T follicular helper cell (primary cell): ENCODE measurements around the gene SMIM35.

Experiments used
- DNase-seq: peaks from one replicate; pipeline ENCODE4 v3.0.0-alpha.2; 2020; ENCODE audit warnings: low read depth
- total RNA-seq, 2 experiments: gene quantifications; one replicate each; lab custom pipeline; 2026; lab: John Stamatoyannopoulos, UW

SMIM35 gene
- 0 to 0.06 reads per million in 2 experiments for total RNA-seq

- DNase-seq: no peak
Measured at GRCh38 chr11:118086913-118087768, at the start of gene SMIM35. TSS of gene SMIM35 (minus strand) at chr11:118086963. CDS start at chr11:118086757, 206 bp downstream.

GRCh38 chr11:118136341-118136740 is 49.6 kb upstream of the SMIM35 start:
- no peak for DNase-seq

- DNase-seq: no peak
Measured at GRCh38 chr11:118135796-118136165, 49.0 kb upstream of the SMIM35 start.

- DNase-seq: no peak
Measured at GRCh38 chr11:118135051-118135795, 48.5 kb upstream of the SMIM35 start.

- DNase-seq: no peak
Measured at GRCh38 chr11:118133816-118134215, 47.1 kb upstream of the SMIM35 start.

- no peak for DNase-seq
Measured at GRCh38 chr11:118132385-118133151, 45.8 kb upstream of the SMIM35 start.

GRCh38 chr11:118129471-118130172 is 42.9 kb upstream of the SMIM35 start:
- no peak for DNase-seq

- no peak for DNase-seq
Measured at GRCh38 chr11:118128721-118129470, 42.1 kb upstream of the SMIM35 start.

- no peak for DNase-seq
Measured at GRCh38 chr11:118128310-118128709, 41.5 kb upstream of the SMIM35 start.

GRCh38 chr11:118126082-118126838 is 39.5 kb upstream of the SMIM35 start:
- DNase-seq: no peak

GRCh38 chr11:118124929-118125535 is 38.3 kb upstream of the SMIM35 start:
- no peak for DNase-seq

- no peak for DNase-seq
Measured at GRCh38 chr11:118120793-118121192, 34.0 kb upstream of the SMIM35 start.

- DNase-seq: no peak
Measured at GRCh38 chr11:118117790-118118601, 31.2 kb upstream of the SMIM35 start.

GRCh38 chr11:118115048-118115447 is 28.3 kb upstream of the SMIM35 start:
- DNase-seq: no peak

GRCh38 chr11:118114266-118114665 is 27.5 kb upstream of the SMIM35 start:
- no peak for DNase-seq

- no peak for DNase-seq
Measured at GRCh38 chr11:118112711-118113430, 26.1 kb upstream of the SMIM35 start.

GRCh38 chr11:118111744-118112035 is 24.9 kb upstream of the SMIM35 start:
- no peak for DNase-seq

- DNase-seq: no peak
Measured at GRCh38 chr11:118111019-118111743, 24.4 kb upstream of the SMIM35 start.
